LNCAP (cell line): ENCODE results near the gene FAM118A.

Source experiments
- CTCF ChIP-seq: fragments of 450-650 bp; IDR thresholded peaks from 2 replicates; pipeline ENCODE4 v1.5.1; 2017; ENCODE audit warnings: mild to moderate bottlenecking

FAM118A gene

GRCh38 chr22:45316796-45317526, 7.2 kb downstream of the FAM118A start:
- TF ChIP-seq CTCF: no peak

GRCh38 chr22:45317551-45318167, 7.9 kb downstream of the FAM118A start:
- peak; percentile 41 for TF ChIP-seq CTCF

DNA sequence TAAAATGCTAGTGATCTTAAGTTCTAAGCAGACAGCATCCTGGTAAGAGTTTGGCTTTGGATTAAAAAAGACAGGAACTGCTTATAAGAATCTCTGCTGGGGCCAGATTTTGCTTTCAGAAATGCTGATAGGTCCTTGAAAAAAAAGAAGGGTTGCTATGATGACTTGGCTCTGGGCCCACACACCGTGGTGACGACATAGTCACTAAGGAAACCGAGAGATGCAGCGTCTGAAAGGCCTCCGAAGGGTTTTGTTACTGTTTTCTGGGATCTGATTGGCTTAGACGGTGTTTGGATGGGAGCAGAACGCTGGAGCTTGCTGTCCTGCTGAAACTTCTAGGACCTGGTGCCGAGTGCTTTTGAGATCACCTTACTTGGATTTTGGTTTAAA, 8.4 kb downstream of the FAM118A start:
- TF ChIP-seq CTCF: no peak

- no peak for TF ChIP-seq CTCF
Observed at GRCh38 chr22:45318558-45319323, 9.0 kb downstream of the FAM118A start.

GRCh38 chr22:45319324-45319685, 9.6 kb downstream of the FAM118A start:
- no peak for TF ChIP-seq CTCF

- TF ChIP-seq CTCF: no peak
Observed at GRCh38 chr22:45320357-45320976, 10.7 kb downstream of the FAM118A start.

- no peak for TF ChIP-seq CTCF
Observed at GRCh38 chr22:45321827-45322226, 12.1 kb downstream of the FAM118A start.
